HL-60/S4 (cell line): ENCODE measurements around the gene DNAJB2.
"Not testable (repeated sequence)": the region's sequence is repeated elsewhere in the genome, so short reads cannot be mapped to it uniquely, and the experiment has no call there.

ENCODE experiments used
- in situ Hi-C: fragments of 300-500 bp; cut with MboI; formaldehyde crosslinking; loops from 2 replicates; pipeline ENCODE4 v1.14.3; 2022; ENCODE audit warnings: low sequenced_read_pairs

DNAJB2 gene

GRCh38 chr2:219254590-219255201 lies 24.5 kb upstream of the DNAJB2 start:
- in situ Hi-C loops, result no loop called here

- in situ Hi-C loops, result not testable (repeated sequence)
Observed at GRCh38 chr2:219258942-219259341, 20.2 kb upstream of the DNAJB2 start.

DNA sequence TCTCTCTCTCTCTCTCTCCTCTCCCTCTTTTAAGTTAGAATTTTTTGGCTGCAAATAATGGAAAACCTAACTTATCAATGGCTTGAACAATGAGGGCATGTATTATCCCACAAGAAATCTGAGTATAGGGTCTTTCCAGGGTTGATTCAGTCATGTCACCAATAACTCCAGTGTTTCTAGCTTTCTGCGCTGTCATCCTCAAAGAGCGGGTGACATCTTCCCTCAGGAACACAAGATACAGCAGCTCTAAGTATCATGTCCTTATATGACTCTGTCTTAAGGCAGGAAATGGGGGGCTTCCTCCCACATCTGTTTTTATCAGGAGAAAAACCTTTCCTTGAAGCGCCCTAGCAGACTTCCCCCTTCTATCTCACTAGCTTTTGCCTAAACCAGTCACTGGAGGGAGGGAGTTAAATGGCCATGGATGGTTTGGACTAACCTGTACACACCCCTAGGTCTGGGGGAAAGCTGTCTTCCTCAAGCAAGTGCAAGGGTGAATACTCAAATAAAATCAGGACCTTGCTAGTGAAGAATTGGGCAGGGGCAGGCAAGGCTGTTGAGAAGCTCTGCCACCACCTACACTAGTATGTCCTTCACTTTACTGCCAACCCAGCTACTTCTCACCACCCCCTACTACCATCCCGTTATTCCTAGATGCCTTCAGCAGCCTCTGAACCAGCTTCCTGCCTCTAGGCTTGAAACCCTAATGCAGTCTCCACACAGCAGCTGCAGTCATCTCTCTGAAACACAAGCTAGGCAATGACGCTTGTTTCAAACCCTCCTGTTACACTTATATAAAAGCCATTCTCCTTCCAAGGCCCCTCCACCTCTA lies 17.9 kb upstream of the DNAJB2 start:
- in situ Hi-C loops, result no loop called here

DNA sequence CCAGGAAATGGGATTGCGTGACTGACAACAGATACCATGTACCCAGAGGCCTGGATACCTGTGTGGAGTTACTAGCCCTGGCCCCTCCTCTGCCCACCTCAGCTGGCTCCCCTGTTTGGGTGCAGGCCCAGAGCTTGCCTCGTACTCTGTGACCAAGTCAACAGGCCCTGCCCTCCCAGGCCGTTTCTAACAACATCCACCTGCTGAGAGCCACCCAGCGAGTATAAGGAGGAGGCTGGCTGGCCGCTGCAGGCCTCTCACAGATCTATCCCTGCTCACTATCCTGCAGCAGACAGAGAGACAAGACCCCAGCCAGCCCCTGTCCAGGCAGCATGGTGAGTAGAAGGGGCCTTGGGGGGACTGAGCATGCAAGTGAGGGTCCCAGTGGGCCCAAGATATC lies 12.9 kb upstream of the DNAJB2 start:
- in situ Hi-C loops, result no loop called here

- in situ Hi-C loops, result no loop called here
Observed at GRCh38 chr2:219266886-219267285, 12.3 kb upstream of the DNAJB2 start.

DNA sequence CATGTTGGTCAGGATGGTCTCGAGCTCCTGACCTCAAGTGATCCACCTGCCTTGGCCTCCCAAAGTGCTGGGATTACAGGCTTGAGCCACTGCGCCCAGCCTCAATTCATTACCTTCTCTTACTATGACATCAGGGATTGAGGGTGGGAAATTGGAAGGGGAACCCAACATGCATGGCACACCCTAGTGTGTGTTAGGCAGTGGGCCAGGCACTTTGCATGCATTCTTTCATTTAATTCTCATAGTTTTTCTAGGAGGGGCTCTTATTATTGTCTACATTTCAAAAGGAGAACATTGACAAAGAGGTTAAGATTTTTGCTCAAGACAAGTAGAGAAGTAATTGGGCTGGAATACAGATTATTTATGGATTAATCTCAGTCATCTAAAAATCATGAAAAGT lies 10.9 kb upstream of the DNAJB2 start:
- in situ Hi-C loops, result no loop called here

- in situ Hi-C loops, result loop anchor here (10.0 kb wide), 1 partner anchor 105 kb away; the partner anchor contains the start of gene NHEJ1
Observed at GRCh38 chr2:219269362-219270054, 9.7 kb upstream of the DNAJB2 start.

- in situ Hi-C loops, result loop anchor here (10.0 kb wide), 1 partner anchor 105 kb away; the partner anchor contains the start of gene NHEJ1
Observed at GRCh38 chr2:219270055-219270372, 9.2 kb upstream of the DNAJB2 start.

- in situ Hi-C loops, result loop anchor here (10.0 kb wide), 1 partner anchor 106 kb away; the partner anchor contains the start of gene NHEJ1
Observed at GRCh38 chr2:219271021-219271420, 8.1 kb upstream of the DNAJB2 start.

GRCh38 chr2:219272356-219272755 lies 6.8 kb upstream of the DNAJB2 start:
- in situ Hi-C loops, result loop anchor here (10.0 kb wide), 1 partner anchor 108 kb away; the partner anchor contains the start of gene NHEJ1

GRCh38 chr2:219272995-219273394 lies 6.2 kb upstream of the DNAJB2 start:
- in situ Hi-C loops, result loop anchor here (10.0 kb wide), 1 partner anchor 108 kb away; the partner anchor contains the start of gene NHEJ1

DNA sequence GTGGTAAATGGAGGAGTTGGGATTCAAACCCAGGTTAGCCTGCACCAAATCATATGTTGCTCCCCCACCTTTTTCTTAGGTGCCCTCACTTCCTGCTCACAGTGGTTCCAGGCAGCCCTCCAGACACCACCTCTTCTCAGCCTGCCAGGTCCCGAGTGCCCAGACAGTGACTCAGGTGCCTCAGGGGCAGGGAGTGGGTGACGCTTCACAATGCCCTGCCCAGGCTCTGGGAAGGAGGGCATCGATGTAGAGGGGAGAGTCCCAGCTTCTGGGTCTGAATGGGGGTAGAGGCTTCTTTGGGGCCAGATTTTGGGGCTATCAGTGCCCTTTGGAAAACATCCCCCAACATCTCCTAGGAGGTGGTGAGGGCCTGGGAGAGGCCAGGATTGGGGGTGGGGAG lies 5.2 kb upstream of the DNAJB2 start:
- in situ Hi-C loops, result loop anchor here (10.0 kb wide), 1 partner anchor 109 kb away; the partner anchor contains the start of gene NHEJ1

DNA sequence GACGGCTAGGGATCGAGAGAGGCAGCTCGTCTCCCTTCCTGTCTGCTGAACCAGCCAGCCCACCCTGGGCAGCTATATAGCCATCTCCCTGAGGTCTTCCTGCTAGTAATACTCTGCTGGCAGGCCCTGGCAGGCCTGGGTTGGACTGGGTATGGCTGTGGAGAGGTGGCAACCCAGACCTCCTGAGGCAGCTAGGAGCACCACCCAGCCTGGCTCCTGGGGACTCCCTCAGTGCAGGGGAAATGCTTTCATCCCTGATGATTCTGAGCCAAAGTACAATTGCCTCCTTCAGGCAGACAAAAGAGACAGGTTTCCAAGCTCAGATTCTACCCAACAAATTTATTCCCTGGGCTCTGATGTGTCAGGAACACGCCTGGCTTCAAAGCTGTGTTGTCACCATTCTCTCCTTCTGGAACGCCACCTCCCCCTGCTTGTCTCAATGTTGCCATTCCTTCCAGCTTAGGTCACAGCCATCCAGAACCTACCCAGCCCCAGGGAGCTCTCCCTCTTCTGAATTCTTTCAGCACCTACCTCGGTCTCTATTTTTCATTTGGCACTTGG lies 4.7 kb upstream of the DNAJB2 start:
- in situ Hi-C loops, result loop anchor here (10.0 kb wide), 1 partner anchor 110 kb away; the partner anchor contains the start of gene NHEJ1

GRCh38 chr2:219277703-219278654 lies 1.2 kb upstream of the DNAJB2 start:
- in situ Hi-C loops, result loop anchor here (10.0 kb wide), 1 partner anchor 113 kb away; the partner anchor contains the start of gene NHEJ1

DNA sequence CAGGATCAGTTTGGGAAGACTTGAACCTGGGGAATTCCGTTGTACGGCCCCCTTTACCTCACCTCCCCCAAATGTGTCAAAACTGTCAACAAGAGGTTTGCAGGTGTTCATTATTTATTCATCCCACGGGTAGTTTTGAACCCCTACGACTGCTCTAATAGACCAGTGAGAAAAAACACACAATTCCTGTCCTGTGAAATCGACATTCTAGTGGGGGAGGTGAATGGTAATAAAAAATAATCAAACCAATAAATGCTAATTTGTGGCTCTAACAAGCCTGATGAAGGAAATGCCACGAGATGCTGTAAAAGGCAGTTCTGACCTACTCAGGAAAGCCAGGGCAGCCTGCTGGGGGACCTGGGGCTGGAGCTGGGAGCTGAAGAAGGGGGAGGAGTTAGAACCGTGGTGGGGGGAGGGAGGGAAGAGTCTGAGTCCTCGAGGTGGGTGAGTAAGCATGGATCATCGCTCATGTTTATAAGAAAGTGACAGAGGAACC lies 463 bp upstream of the DNAJB2 start:
- in situ Hi-C loops, result loop anchor here (10.0 kb wide), 1 partner anchor 114 kb away; the partner anchor contains the start of gene NHEJ1

GRCh38 chr2:219279916-219280516 lies 850 bp downstream of the DNAJB2 start:
- in situ Hi-C loops, result loop anchor here (10.0 kb wide), 1 partner anchor 115 kb away; the partner anchor contains the start of gene NHEJ1

- in situ Hi-C loops, result no loop called here
Observed at GRCh38 chr2:219280651-219281050, 1.5 kb downstream of the DNAJB2 start.

DNA sequence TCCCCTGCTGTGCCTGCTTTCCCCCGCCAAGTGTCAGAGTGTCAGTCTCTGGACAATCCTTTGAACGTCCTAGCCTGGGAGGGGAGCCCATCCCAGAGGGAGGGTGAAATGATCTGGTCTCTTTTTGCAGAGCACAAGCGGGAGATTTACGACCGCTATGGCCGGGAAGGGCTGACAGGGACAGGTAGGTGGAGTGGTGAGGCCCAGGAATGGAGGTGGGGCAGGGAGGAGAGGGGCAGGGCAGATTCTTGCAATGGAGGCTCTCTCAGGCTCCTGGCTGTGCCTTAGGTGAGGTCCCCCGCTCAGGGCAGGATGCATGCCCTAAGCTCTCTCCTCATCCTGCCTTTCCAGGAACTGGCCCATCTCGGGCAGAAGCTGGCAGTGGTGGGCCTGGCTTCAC lies 2.4 kb downstream of the DNAJB2 start:
- in situ Hi-C loops, result no loop called here

GRCh38 chr2:219282375-219282774 lies 3.2 kb downstream of the DNAJB2 start:
- in situ Hi-C loops, result no loop called here
